Effector memory CD8-positive, alpha-beta T cell (primary cell): ENCODE results near the gene TNFRSF6B.
"Not testable (repeated sequence)": the region's sequence is repeated elsewhere in the genome, so short reads cannot be mapped to it uniquely, and the experiment has no call there.

Experiments used
- ATAC-seq: fragments of 150-1000 bp; cut with Tn5 transposase; replicated peaks from 2 replicates; pipeline ENCODE4 v1.10.0; 2021; ENCODE audit warnings: mild to moderate bottlenecking, moderate library complexity
- DNase-seq, 3 experiments: peaks; one replicate each; pipeline ENCODE4 v3.0.0; 2021
- H3K27ac Mint-ChIP-seq, 2 donors: one replicate each; pipeline ENCODE4 v1.8.0; 2022; ENCODE audit warnings: mild to moderate bottlenecking in 2 of 2, mixed read lengths in 2 of 2, moderate library complexity in 2 of 2
- H3K27me3 Mint-ChIP-seq, 2 donors: one replicate each; pipeline ENCODE4 v1.8.0; 2022; ENCODE audit warnings: mixed read lengths in 2 of 2
- H3K36me3 Mint-ChIP-seq: one replicate; pipeline ENCODE4 v1.8.0; 2022; ENCODE audit warnings: mild to moderate bottlenecking, moderate library complexity, mixed read lengths; ENCODE audit not compliant: insufficient read depth
- H3K4me1 Mint-ChIP-seq, 2 donors: one replicate each; pipeline ENCODE4 v1.8.0; 2022; ENCODE audit warnings: low read depth in 2 of 2, mixed read lengths in 2 of 2
- H3K4me3 Mint-ChIP-seq, 2 donors: one replicate each; pipeline ENCODE4 v1.8.0; 2022; ENCODE audit warnings: mild to moderate bottlenecking in 2 of 2, mixed read lengths in 2 of 2, moderate library complexity in 2 of 2
- H3K9me3 Mint-ChIP-seq, 2 donors: one replicate each; pipeline ENCODE4 v1.8.0; 2022; ENCODE audit warnings: mixed read lengths in 2 of 2

TNFRSF6B gene

DNA sequence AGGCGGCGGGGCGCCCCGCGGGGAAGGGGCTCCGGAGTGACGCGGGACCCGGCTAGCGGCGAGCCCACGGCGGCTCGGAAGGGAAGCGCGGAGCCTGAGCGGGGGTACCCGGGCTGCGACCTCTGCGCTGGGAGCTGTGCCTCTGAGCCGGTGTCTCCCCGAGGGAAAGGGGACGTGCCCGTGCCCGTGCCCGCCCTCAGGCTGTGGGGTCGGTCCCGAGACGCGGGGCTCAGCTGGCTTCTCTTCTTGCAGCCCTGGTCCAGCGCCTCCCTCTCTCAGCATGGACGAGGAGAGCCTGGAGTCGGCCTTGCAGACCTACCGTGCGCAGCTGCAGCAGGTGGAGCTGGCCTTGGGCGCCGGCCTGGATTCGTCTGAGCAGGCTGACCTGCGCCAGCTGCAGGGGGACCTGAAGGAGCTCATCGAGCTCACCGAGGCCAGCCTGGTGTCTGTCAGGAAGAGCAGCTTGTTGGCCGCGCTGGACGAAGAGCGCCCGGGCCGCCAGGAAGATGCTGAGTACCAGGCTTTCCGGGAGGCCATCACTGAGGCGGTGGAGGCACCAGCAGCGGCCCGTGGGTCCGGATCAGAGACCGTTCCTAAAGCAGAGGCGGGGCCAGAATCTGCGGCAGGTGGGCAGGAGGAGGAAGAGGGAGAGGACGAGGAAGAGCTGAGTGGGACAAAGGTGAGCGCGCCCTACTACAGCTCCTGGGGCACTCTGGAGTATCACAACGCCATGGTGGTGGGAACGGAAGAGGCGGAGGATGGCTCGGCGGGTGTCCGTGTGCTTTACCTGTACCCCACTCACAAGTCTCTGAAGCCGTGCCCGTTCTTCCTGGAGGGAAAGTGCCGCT, 12.1 kb downstream of the TNFRSF6B start:
- H3K27ac Mint-ChIP-seq = peak overlapping the region; percentile 52 to 94
- ATAC-seq (peak; percentile 23), DNase-seq (no peak)
- H3K4me1 Mint-ChIP-seq = peaks cover 37 to 38% of the 10 kb centered on the region in 2 donors
- H3K36me3 Mint-ChIP-seq = peaks cover 65% of the 10 kb centered on the region
- peak overlapping the region; percentile 85 to 87 for H3K4me3 Mint-ChIP-seq
- no peaks in the 10 kb centered on the region for H3K27me3 Mint-ChIP-seq
- no peaks in the 10 kb centered on the region for H3K9me3 Mint-ChIP-seq

DNA sequence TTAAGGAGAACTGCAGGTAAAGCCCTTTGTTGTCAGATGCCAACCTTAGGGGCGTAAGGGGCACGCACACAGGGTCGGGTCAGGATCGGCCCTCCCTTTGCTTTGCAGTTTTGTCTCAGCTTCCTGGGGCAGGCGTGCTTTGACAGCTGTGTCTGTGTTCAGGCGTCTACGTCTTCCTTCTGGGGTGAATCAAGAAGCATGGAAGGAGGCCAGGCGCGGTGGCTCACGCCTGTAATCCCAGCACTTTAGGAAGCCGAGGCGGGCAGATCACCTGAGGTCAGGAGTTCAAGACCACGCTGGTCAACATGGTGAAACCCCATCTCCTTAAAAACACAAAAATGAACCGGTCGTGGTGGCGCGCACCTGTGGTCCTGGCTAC, 12.7 kb downstream of the TNFRSF6B start:
- peaks cover 63% of the 10 kb centered on the region for H3K36me3 Mint-ChIP-seq
- H3K9me3 Mint-ChIP-seq = no peaks in the 10 kb centered on the region
- ATAC-seq = no peak
- peaks cover 37 to 38% of the 10 kb centered on the region in 2 donors for H3K4me1 Mint-ChIP-seq
- H3K27ac Mint-ChIP-seq = peak overlapping the region; percentile 52 to 94
- no peak for DNase-seq
- H3K27me3 Mint-ChIP-seq = no peaks in the 10 kb centered on the region
- peak overlapping the region; percentile 85 to 87 for H3K4me3 Mint-ChIP-seq

DNA sequence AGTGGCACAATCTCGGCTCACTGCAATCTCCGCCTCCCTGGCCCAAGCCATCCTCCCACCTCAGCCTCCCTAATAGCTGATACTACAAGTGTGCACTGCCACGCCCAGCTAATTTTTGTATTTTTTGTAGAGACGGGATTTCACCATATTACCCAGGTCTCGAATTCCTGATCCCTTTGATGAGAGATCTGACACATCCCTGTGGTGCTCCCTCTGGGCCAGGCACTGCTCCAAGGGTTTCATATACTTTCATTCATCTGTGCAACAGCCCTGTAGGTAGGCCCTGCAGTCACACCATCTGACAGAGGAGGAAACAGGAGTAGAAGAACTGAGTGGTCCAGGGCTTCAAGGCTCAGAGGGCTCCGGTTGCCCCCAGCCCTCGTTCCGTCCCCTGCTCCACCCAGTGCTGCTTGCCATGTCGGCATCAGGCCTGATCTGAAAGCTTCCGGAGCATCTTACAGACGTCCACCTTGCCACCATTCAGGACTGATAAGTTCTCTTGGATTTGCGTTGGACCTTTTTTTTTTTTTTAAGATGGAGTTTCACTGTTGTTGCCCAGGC, 14.7 kb downstream of the TNFRSF6B start:
- H3K4me3 Mint-ChIP-seq = peak overlapping the region in 1 of 2 donors; percentile 52
- peaks cover 60% of the 10 kb centered on the region for H3K36me3 Mint-ChIP-seq
- peak overlapping the region; percentile 49 to 69 for H3K27ac Mint-ChIP-seq
- no peaks in the 10 kb centered on the region for H3K9me3 Mint-ChIP-seq
- H3K27me3 Mint-ChIP-seq = no peaks in the 10 kb centered on the region
- peaks cover 42 to 48% of the 10 kb centered on the region in 2 donors for H3K4me1 Mint-ChIP-seq
- DNase-seq (no peak), ATAC-seq (no peak)

DNA sequence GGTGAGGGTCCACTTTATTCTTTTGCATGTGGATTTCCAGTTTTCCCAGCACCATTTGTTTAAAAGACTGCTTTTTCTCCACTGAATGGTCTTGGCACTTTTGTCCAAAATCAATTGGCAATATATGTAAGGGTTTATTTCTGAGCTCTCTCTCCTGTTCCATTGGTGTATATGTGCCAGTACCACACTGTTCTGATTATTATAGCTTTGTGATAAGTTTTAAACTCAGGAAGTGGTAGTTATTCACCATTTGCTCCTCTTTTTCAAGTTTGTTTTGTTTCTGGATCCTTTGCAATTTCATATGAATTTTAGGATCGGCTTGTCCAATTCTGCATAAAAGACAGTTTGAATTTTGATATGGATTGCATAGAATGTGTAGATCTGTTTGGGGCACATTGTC, 15.7 kb downstream of the TNFRSF6B start:
- Mint-ChIP-seq H3K27ac (peak overlapping the region in 1 of 2 donors; percentile 78), H3K4me1 (peaks cover 39 to 47% of the 10 kb centered on the region in 2 donors), H3K4me3 (peak overlapping the region in 1 of 2 donors; percentile 16), H3K36me3 (peaks cover 64% of the 10 kb centered on the region), H3K9me3 (no peaks in the 10 kb centered on the region), H3K27me3 (no peaks in the 10 kb centered on the region)
- ATAC-seq (no peak), DNase-seq (no peak)

DNA sequence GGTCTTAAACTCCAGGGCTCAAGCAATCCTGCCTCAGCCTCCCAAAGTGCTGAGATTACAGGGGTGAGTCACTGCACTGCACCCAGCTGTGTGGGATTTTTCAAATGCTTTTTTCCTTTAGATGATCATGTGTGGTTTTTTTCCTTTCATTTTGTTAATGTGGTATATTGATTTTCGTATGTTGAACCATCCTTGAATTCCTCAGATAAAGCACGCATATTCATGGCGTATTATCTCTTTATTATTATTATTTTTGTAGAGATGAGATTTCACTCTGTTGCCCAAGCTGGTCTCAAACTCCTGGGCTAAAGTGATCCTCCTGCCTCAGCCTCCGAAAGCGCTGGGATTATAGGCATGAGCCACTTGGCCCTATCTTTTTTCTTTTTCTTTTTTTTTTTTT, 18.4 kb downstream of the TNFRSF6B start:
- Mint-ChIP-seq H3K36me3 (peaks cover 71% of the 10 kb centered on the region), H3K27ac (no peak overlapping the region), H3K4me3 (no peak overlapping the region), H3K9me3 (no peaks in the 10 kb centered on the region), H3K27me3 (no peaks in the 10 kb centered on the region), H3K4me1 (peaks cover 34 to 49% of the 10 kb centered on the region in 2 donors)
- DNase-seq (no peak), ATAC-seq (no peak)

DNA sequence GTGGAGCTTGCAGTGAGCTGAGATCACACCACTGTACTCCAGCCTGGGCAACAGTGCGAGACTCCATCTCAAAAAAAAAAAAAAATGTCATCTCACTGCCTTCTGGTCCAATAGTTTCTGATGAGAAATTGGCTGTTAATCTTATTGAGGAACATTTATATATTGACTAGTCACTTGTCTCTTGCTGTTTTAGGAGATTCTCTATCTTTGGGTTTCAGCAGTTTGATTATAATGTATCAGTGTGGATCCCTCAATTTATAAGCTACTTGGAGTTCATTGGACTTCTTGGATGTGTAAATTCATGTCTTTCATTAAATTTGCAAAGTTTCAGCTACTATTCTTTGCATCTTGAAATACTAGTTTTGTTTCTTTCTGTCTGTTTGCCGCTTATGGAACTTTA, 22.5 kb downstream of the TNFRSF6B start:
- H3K27ac Mint-ChIP-seq = no peak overlapping the region
- peaks cover 60% of the 10 kb centered on the region for H3K36me3 Mint-ChIP-seq
- no peaks in the 10 kb centered on the region for H3K27me3 Mint-ChIP-seq
- DNase-seq (no peak), ATAC-seq (no peak)
- peaks cover 29 to 48% of the 10 kb centered on the region in 2 donors for H3K4me1 Mint-ChIP-seq
- H3K9me3 Mint-ChIP-seq = no peaks in the 10 kb centered on the region
- H3K4me3 Mint-ChIP-seq = no peak overlapping the region

DNA sequence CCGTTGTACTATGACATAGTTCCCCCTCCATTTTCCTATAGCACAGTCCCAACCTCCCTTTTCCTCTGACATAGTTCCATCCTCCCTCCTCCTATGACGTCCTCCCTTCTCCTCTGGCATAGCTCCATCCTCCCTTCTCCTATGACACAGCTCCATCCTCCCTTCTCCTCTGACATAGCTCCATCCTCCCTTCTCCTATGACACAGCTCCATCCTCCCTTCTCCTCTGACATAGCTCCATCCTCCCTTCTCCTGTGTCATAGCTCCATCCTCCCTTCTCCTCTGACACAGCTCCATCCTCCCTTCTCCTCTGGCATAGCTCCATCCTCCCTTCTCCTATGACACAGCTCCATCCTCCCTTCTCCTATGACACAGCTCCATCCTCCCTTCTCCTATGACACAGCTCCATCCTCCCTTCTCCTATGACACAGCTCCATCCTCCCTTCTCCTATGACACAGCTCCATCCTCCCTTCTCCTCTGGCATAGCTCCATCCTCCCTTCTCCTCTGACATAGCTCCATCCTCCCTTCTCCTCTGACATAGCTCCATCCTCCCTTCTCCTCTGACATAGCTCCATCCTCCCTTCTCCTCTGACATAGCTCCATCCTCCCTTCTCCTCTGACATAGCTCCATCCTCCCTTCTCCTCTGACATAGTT, 26.6 kb downstream of the TNFRSF6B start:
- Mint-ChIP-seq H3K27ac (peak overlapping the region in 1 of 2 donors; percentile 86), H3K36me3 (peaks cover 34% of the 10 kb centered on the region), H3K4me1 (peaks cover 21 to 30% of the 10 kb centered on the region in 2 donors)
- not testable (repeated sequence) for ATAC-seq, H3K4me3 Mint-ChIP-seq, H3K27me3 Mint-ChIP-seq, H3K9me3 Mint-ChIP-seq, DNase-seq

DNA sequence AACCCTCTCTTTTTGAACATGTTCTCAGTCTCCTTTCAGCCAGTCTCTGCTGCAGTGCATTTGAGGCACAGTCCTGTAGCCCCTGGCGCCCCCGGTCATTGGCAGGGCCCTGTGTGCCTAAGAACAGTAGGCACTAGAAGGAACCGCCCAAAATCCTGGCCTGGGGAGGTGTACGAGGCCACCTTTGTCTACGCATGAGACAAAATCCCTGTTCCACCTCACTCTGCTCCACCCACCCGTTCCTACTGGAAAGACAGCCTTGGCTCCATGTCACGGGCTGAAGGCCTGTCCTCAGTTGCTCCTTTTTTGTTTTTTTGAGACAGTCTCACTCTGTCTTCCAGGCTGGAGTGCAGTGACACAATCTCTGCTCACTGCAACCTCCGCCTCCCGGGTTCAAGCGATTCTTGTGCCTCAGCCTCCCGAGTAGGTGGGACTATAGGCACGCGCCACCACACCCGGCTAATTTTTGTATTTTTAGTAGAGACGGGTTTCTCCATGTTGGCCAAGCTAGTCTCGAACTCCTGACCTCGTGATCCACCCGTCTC, 33.8 kb downstream of the TNFRSF6B start:
- DNase-seq = not testable (repeated sequence)

DNA sequence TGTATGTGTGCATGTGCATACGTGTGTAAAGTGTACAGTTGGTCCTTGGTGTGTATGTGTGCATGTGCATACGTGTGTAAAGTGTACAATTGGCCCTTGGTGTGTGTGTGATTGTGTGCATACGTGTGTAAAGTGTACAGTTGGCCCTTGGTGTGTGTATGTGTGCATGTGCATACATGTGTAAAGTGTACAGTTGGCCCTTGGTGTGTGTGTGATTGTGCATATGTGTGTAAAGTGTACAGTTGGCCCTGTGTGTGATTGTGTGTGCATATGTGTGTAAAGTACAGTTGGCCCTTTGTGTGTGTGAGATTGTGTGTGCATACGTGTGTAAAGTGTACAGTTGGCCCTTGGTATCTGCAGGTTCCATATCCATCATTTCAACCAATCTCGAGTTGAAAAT, 35.0 kb downstream of the TNFRSF6B start:
- ATAC-seq = no peak
- Mint-ChIP-seq H3K4me1 (peaks cover 40 to 41% of the 10 kb centered on the region in 2 donors), H3K4me3 (no peak overlapping the region), H3K36me3 (peaks cover 25% of the 10 kb centered on the region), H3K27ac (no peak overlapping the region), H3K9me3 (no peaks in the 10 kb centered on the region), H3K27me3 (no peaks in the 10 kb centered on the region)
- no peak for DNase-seq

More for the DNA sequence above, 33.8 kb downstream of the TNFRSF6B start:
- H3K27ac Mint-ChIP-seq, H3K4me3 Mint-ChIP-seq, H3K9me3 Mint-ChIP-seq, H3K27me3 Mint-ChIP-seq, ATAC-seq: not testable (repeated sequence)
- Mint-ChIP-seq H3K4me1 (peaks cover 29 to 30% of the 10 kb centered on the region in 2 donors), H3K36me3 (peaks cover 15% of the 10 kb centered on the region)

DNA sequence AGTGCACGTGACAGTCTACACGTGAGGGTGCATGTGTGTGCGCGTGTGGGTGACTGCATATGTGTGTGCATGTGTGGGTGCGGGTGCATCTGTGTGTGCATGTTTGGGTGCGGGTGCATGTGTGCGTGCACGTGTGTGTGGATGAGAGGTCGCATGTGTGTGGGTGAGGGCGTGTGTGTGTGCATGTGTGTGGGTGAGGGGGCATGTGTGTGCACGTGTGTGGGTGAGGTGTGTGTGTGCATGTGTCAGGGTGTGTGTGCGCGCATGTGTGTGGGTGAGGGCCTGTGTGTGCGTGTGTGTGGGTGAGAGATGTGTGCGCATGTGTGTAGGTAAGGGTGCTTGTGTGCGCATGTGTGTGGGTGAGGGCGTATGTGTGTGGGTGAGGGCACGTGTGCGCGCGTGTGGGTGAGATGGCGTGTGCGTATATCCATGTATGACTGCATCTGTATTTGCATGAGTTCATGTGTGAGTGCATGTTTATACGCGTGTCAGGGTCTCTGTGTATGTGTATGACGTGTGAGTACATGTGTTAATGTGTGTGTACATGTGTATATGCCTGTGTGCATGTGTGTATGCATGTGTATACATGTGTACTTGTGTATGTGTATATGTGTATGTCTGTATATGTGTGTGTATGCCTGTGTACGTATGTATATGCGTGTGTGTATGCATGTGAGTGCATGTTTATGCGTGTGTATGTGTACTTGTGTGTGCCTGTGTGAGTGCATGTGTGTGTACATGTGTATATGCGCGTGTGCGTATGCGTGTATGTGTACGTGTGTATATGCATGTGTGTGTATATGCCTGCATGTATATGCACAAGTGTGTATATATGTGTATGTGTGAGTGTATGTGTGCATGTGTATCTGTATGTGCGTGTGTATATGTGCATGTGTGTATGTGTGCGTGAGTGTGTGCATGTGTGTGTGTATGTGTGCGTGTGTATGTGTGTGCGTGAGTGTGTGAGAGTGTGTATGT, 36.0 kb downstream of the TNFRSF6B start:
- Mint-ChIP-seq H3K9me3 (no peaks in the 10 kb centered on the region), H3K36me3 (peaks cover 35% of the 10 kb centered on the region), H3K27me3 (no peaks in the 10 kb centered on the region), H3K27ac (no peak overlapping the region), H3K4me1 (peaks cover 34 to 35% of the 10 kb centered on the region in 2 donors), H3K4me3 (no peak overlapping the region)
- ATAC-seq (no peak), DNase-seq (no peak)

DNA sequence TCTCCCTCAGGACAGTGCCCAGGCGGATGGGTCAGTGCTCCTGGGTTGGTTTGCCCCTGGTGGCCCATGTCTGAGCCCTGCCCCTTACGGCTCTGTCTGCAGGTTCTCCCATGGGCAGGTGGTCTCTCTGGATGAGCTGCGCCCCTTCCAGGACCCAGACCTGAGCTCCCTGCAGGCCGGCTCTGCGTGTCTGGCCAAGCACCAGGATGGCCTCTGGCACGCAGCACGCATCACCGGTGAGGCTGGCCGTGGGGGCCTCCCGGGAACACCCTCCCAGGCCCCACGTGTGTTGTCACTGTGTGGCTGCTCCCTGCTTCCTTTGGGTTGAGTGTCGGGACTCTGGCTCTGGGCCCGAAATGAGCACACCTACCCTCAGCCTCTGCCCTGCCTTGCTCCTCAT, 36.7 kb downstream of the TNFRSF6B start:
- peaks cover 36% of the 10 kb centered on the region for H3K36me3 Mint-ChIP-seq
- no peaks in the 10 kb centered on the region for H3K9me3 Mint-ChIP-seq
- no peak overlapping the region for H3K27ac Mint-ChIP-seq
- H3K4me3 Mint-ChIP-seq = no peak overlapping the region
- H3K27me3 Mint-ChIP-seq = no peaks in the 10 kb centered on the region
- DNase-seq (no peak), ATAC-seq (no peak)
- H3K4me1 Mint-ChIP-seq = peaks cover 30 to 35% of the 10 kb centered on the region in 2 donors

DNA sequence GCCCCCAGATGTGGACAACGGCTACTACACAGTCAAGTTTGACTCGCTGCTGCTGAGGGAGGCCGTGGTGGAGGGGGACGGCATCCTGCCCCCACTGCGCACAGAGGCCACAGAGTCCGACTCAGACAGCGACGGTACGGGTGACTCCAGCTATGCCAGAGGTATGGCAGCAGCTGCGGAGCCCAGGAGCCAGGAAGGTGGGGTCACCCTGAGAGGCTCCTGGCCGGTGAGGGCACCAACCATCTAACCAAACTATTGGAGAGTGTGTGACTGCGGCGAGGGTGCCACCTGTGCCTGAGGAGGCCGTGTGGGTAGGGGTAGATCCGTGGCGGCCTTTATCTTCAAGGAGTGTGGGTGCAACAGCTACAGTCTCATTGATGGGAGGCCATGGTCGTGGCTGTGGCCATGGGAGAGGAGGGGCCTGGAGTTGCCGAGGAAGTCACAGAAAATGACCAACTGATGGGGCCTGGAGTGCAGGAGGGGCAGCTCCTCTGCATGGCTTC, 37.2 kb downstream of the TNFRSF6B start:
- no peak overlapping the region for H3K4me3 Mint-ChIP-seq
- no peaks in the 10 kb centered on the region for H3K9me3 Mint-ChIP-seq
- H3K27ac Mint-ChIP-seq = peak overlapping the region in 1 of 2 donors; percentile 42

More for the DNA sequence above, 37.2 kb downstream of the TNFRSF6B start:
- ATAC-seq (no peak), DNase-seq (no peak)
- no peaks in the 10 kb centered on the region for H3K27me3 Mint-ChIP-seq
- peaks cover 30% of the 10 kb centered on the region in 2 donors for H3K4me1 Mint-ChIP-seq
- peaks cover 41% of the 10 kb centered on the region for H3K36me3 Mint-ChIP-seq
